IMR-90 (cell line): ENCODE data around the gene CFAP126. TPM values are rescaled to one million over a fixed set of nuclear protein-coding genes. Genes with fewer than 3 reads are reported as not detected.

ENCODE experiments used
- ATAC-seq: fragments of 200-7000 bp; cut with Tn5 transposase; 2 replicates; pipeline ENCODE4 v1.9.1; 2020; ENCODE audit warnings: low read depth, mild to moderate bottlenecking, moderate library complexity
- BruUV-seq: library from RNA; stranded (reverse); fragments of 400-500 nt; replicated peaks from 2 replicates; lab custom pipeline; 2021; lab: Mats Ljungman, UMichigan
- CTCF ChIA-PET: fragments of 300-600 bp; formaldehyde crosslinking; extraction: SDS; loops from one replicate; lab custom pipeline; 2021; ENCODE audit warnings: antibody characterized with exemption; lab: Yijun Ruan, JAX
- POLR2A ChIA-PET: fragments of 300-600 bp; sonication (Branson Sonifier 250); formaldehyde crosslinking; loops from one replicate; lab custom pipeline; 2022; ENCODE audit warnings: antibody characterized with exemption; ENCODE audit not compliant: unreplicated experiment; lab: Charles Lee
- DNase-seq: peaks from one replicate; pipeline ENCODE4 v3.0.0; 2013
- H2AFZ ChIP-seq: replicated peaks from 2 replicates; pipeline ENCODE3; 2013; ENCODE audit warnings: low read length, mild to moderate bottlenecking; ENCODE audit not compliant: poor library complexity
- H2AK5ac ChIP-seq: 2 replicates; pipeline ENCODE4 v1.6.1; 2013; ENCODE audit warnings: low read depth, low read length, inconsistent platforms
- H2AK9ac ChIP-seq: replicated peaks from 2 replicates; pipeline ENCODE3; 2013; ENCODE audit warnings: mild to moderate bottlenecking, low read depth, low read length, moderate library complexity; ENCODE audit not compliant: poor library complexity
- H2BK120ac ChIP-seq: 2 replicates; pipeline ENCODE4 v1.6.1; 2013; ENCODE audit warnings: low read depth, low read length, inconsistent platforms
- H2BK15ac ChIP-seq: 3 replicates; pipeline ENCODE4 v1.6.1; 2013; ENCODE audit warnings: low read depth, low read length, inconsistent platforms
- H2BK20ac ChIP-seq: 2 replicates; pipeline ENCODE4 v1.6.1; 2013; ENCODE audit warnings: low read depth, mild to moderate bottlenecking, inconsistent platforms, low read length, moderate library complexity
- H2BK5ac ChIP-seq: 2 replicates; pipeline ENCODE4 v1.6.1; 2013; ENCODE audit warnings: mild to moderate bottlenecking, low read depth, low read length, inconsistent platforms; ENCODE audit not compliant: poor library complexity, severe bottlenecking
- H3K14ac ChIP-seq: replicated peaks from 2 replicates; pipeline ENCODE4 v1.6.1; 2013; ENCODE audit warnings: low read depth, low read length, inconsistent platforms
- H3K18ac ChIP-seq: 2 replicates; pipeline ENCODE4 v1.6.1; 2013; ENCODE audit warnings: low read depth, low read length, control low read depth
- H3K23ac ChIP-seq: 2 replicates; pipeline ENCODE4 v1.6.1; 2013; ENCODE audit warnings: low read depth, low read length, inconsistent platforms
- H3K27ac ChIP-seq: 2 replicates; pipeline ENCODE4 v1.5.1; 2013; ENCODE audit warnings: mild to moderate bottlenecking, control low read depth, low read length; ENCODE audit not compliant: insufficient read depth
- H3K27me3 ChIP-seq: 2 replicates; pipeline ENCODE4 v1.6.1; 2013; ENCODE audit warnings: low read length; ENCODE audit not compliant: control insufficient read depth, insufficient read depth
- H3K36me3 ChIP-seq: 2 replicates; pipeline ENCODE4 v1.6.1; 2013; ENCODE audit warnings: low read length, mixed read lengths; ENCODE audit not compliant: control insufficient read depth, insufficient read depth
- H3K4ac ChIP-seq: 2 replicates; pipeline ENCODE4 v1.6.1; 2013; ENCODE audit warnings: low read depth, low read length, inconsistent platforms
- H3K4me1 ChIP-seq: 2 replicates; pipeline ENCODE4 v1.6.1; 2013; ENCODE audit warnings: low read length, mixed read lengths; ENCODE audit not compliant: control insufficient read depth, insufficient read depth
- H3K4me2 ChIP-seq: 2 replicates; pipeline ENCODE4 v1.6.1; 2013; ENCODE audit warnings: low read depth, mild to moderate bottlenecking, control low read depth, low read length, moderate library complexity
- H3K4me3 ChIP-seq: 2 replicates; pipeline ENCODE4 v1.5.1; 2013; ENCODE audit warnings: low read depth, mild to moderate bottlenecking, control low read depth, low read length, moderate library complexity; ENCODE audit not compliant: insufficient read depth
- H3K56ac ChIP-seq: 2 replicates; pipeline ENCODE4 v1.6.1; 2013; ENCODE audit warnings: low read length, inconsistent platforms; ENCODE audit not compliant: insufficient read depth; ENCODE audit errors: extremely low read depth
- H3K79me1 ChIP-seq, 2 experiments: 2 replicates each; pipeline ENCODE4 v1.6.1; 2013; ENCODE audit warnings: low read length in 2 of 2, inconsistent platforms in 1 of 2, low read depth in 1 of 2
- H3K9ac ChIP-seq: 2 replicates; pipeline ENCODE4 v1.6.1; 2013; ENCODE audit warnings: low read depth, low read length, control low read depth
- H3K9me1 ChIP-seq: 2 replicates; pipeline ENCODE4 v1.6.1; 2013; ENCODE audit warnings: low read length, inconsistent platforms; ENCODE audit not compliant: insufficient read depth
- H3K9me3 ChIP-seq: 2 replicates; pipeline ENCODE4 v1.6.1; 2013; ENCODE audit warnings: low read length; ENCODE audit not compliant: control insufficient read depth, insufficient read depth
- H4K20me1 ChIP-seq: 2 replicates; pipeline ENCODE4 v1.6.1; 2013; ENCODE audit warnings: low read length, inconsistent platforms; ENCODE audit not compliant: insufficient read depth
- H4K5ac ChIP-seq: 2 replicates; pipeline ENCODE4 v1.6.1; 2013; ENCODE audit warnings: mild to moderate bottlenecking, low read depth, low read length, control low read depth
- H4K8ac ChIP-seq, 2 experiments: 2 replicates each; pipeline ENCODE4 v1.6.1; 2013; ENCODE audit warnings: low read depth in 2 of 2, low read length in 2 of 2, control low read depth in 1 of 2, inconsistent platforms in 1 of 2
- H4K91ac ChIP-seq: 2 replicates; pipeline ENCODE4 v1.6.1; 2013; ENCODE audit warnings: low read depth, low read length, inconsistent platforms; ENCODE audit not compliant: insufficient read depth
- CHD1 ChIP-seq: IDR thresholded peaks from 2 replicates; pipeline ENCODE4 v1.6.1; 2012; ENCODE audit warnings: low read depth, low read length, improper control_type of control experiment
- MAZ ChIP-seq: IDR thresholded peaks from 2 replicates; pipeline ENCODE4 v1.6.1; 2012; ENCODE audit warnings: low read depth, mild to moderate bottlenecking, low read length, improper control_type of control experiment, moderate library complexity, borderline replicate concordance
- WGBS, 2 experiments: methylation state at CpG; one replicate each; pipeline versions ENCODE4 v1.1.5 to v1.1.7; 2013; ENCODE audit warnings: missing lambda C conversion rate in 2 of 2; ENCODE audit not compliant: insufficient read length in 1 of 2; ENCODE audit errors: extremely low coverage in 2 of 2; 5-methylcytosine and 5-hydroxymethylcytosine counted together
- dilution Hi-C: fragments of 300-500 bp; cut with HindIII; formaldehyde crosslinking; loops from one replicate; pipeline ENCODE4 v1.14.3; 2018; ENCODE audit warnings: low sequenced_read_pairs; ENCODE audit not compliant: unreplicated experiment
- in situ Hi-C: fragments of 300-500 bp; cut with MboI; formaldehyde crosslinking; loops from 3 replicates; pipeline ENCODE4 v1.14.3; 2019; ENCODE audit warnings: low sequenced_read_pairs, inconsistent platforms, mixed read lengths
- intact Hi-C: fragments of 100-400 bp; cut with micrococcal nuclease; formaldehyde crosslinking; loops from 2 replicates; pipeline ENCODE4 v1.10.0; 2022
- polyA plus RNA-seq, 3 experiments: library from polyadenylated mRNA; depleted of rRNA; stranded (reverse); fragments of >200 nt; gene quantifications; 2 replicates each; pipeline ENCODE4 v1.2.3, GENCODE V29; 2012; ENCODE audit warnings: low replicate concordance in 1 of 3
- total RNA-seq: library from RNA; depleted of rRNA; stranded (reverse); fragments of >200 nt; gene quantifications from 2 replicates; pipeline ENCODE4 v1.2.3, GENCODE V29; 2012
- TF ChIP-seq, protein P1 (sequence below): fragments of 150-350 bp; IDR thresholded peaks from 2 replicates; pipeline ENCODE4 v1.6.1; 2017; ENCODE audit warnings: mild to moderate bottlenecking, antibody characterized with exemption, low read length, low read depth

Gene CFAP126
- total and polyA plus RNA-seq, 2 of the 4 experiments (the other 2 are of a cell fraction) = not detected

DNA sequence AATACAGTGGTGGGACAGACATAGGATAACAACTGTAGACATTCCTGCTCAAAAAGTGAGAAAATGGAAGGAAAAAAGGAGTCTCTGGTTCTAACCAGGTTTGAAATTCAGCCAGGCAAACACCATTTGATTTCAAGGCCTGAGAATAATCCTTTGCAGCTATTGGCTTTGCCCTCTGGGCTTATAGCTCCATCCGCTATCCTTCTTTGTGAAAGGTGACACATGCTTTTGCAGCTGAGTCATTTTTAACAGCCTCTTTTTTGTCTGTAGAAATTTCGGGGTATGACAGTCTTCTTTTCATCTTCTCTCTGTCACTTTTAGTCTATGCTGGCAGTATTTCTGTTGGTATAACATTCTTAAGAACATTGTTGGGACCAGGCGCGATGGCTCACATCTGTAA, 37.3 kb downstream of the CFAP126 start:
- no peaks in the 10 kb centered on the region for H4K20me1 ChIP-seq
- BruUV-seq = no TSS peak
- no peak overlapping the region for H4K91ac ChIP-seq
- no peak overlapping the region for H3K18ac ChIP-seq
- ATAC-seq = no peak
- H3K4me2 ChIP-seq = no peak overlapping the region
- no peaks in the 10 kb centered on the region for H3K9me1 ChIP-seq
- no peak overlapping the region for H2AFZ ChIP-seq
- H2BK120ac ChIP-seq = no peak overlapping the region
- no peak overlapping the region for H4K8ac ChIP-seq
- H3K4ac ChIP-seq = no peak overlapping the region
- H2BK15ac ChIP-seq = no peak overlapping the region
- no peaks in the 10 kb centered on the region for H3K9me3 ChIP-seq
- H3K4me1 ChIP-seq = no peaks in the 10 kb centered on the region
- no peak overlapping the region for H3K14ac ChIP-seq
- no peak for DNase-seq
- TF ChIP-seq, protein P1, sequence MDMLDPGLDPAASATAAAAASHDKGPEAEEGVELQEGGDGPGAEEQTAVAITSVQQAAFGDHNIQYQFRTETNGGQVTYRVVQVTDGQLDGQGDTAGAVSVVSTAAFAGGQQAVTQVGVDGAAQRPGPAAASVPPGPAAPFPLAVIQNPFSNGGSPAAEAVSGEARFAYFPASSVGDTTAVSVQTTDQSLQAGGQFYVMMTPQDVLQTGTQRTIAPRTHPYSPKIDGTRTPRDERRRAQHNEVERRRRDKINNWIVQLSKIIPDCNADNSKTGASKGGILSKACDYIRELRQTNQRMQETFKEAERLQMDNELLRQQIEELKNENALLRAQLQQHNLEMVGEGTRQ = no peak
- TF ChIP-seq MAZ (no peak), CHD1 (no peak)
- no peak overlapping the region for H3K23ac ChIP-seq
- no peak overlapping the region for H3K27ac ChIP-seq
- no peak overlapping the region for H2BK5ac ChIP-seq
- ChIA-PET CTCF (interaction anchor here (0.7 kb wide), 1 partner anchor 18 kb away, joined by 4 read pairs; no protein-coding TSS in a partner anchor), POLR2A (no interaction called here)
- peaks cover 35% of the 10 kb centered on the region for H3K36me3 ChIP-seq
- in situ Hi-C loops (no loop called here), intact Hi-C loops (no loop called here), dilution Hi-C loops (no loop called here)
- H2AK5ac ChIP-seq = no peak overlapping the region
- H2AK9ac ChIP-seq = no peak overlapping the region
- no peak overlapping the region for H4K5ac ChIP-seq
- H3K56ac ChIP-seq = no peak overlapping the region
- WGBS, 2 experiments = no CpG with 5 or more reads among the region's 4 CpGs
- no peak overlapping the region for H2BK20ac ChIP-seq
- no peak overlapping the region for H3K4me3 ChIP-seq
- H3K27me3 ChIP-seq = no peaks in the 10 kb centered on the region
- H3K79me1 ChIP-seq = peaks cover 4 to 12% of the 10 kb centered on the region in 2 experiments; a peak in 2 of 4 replicates
- no peak overlapping the region for H3K9ac ChIP-seq
